ENCODE measurements around the gene MAD1L1.

The MAD1L1 gene

GRCh38 chr7:1911571-1911970 is 321.2 kb downstream of the MAD1L1 start:
- DNase-seq (ENCODE audit: low spot score), result no peak
- TF ChIP-seq, protein P1, sequence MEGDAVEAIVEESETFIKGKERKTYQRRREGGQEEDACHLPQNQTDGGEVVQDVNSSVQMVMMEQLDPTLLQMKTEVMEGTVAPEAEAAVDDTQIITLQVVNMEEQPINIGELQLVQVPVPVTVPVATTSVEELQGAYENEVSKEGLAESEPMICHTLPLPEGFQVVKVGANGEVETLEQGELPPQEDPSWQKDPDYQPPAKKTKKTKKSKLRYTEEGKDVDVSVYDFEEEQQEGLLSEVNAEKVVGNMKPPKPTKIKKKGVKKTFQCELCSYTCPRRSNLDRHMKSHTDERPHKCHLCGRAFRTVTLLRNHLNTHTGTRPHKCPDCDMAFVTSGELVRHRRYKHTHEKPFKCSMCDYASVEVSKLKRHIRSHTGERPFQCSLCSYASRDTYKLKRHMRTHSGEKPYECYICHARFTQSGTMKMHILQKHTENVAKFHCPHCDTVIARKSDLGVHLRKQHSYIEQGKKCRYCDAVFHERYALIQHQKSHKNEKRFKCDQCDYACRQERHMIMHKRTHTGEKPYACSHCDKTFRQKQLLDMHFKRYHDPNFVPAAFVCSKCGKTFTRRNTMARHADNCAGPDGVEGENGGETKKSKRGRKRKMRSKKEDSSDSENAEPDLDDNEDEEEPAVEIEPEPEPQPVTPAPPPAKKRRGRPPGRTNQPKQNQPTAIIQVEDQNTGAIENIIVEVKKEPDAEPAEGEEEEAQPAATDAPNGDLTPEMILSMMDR (conservative IDR thresholded peaks at IDR 0.05; ENCODE audit: low read depth), result no peak
- POLR2A ChIA-PET (ENCODE audit: low non-redundant PET), result no interaction called here
- CTCF ChIA-PET, result no interaction called here
- no peak overlapping the region for H3K27ac ChIP-seq

DNA sequence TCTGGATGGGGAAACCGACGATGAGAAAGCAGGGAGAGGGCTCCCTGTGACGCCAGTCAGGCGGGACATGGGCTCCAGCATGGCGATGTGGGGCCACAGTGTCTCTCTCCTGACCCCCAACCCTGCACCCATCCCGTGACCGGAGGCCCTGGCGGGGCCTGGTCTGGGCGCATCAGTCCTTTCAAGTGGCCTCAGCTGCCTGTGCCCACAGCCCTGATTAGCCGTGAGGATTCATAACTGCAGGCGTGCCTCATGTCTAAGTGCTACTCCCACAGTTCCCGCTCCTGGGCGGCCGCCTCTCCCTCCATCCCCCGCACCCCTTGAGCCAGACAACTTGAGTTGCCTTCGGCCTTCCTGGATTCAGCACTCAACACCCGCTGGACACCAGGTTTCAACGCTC is 321.9 kb downstream of the MAD1L1 start:
- no peak for DNase-seq (ENCODE audit: low spot score)
- H3K27ac ChIP-seq, result no peak overlapping the region
- CTCF ChIA-PET, result no interaction called here
- POLR2A ChIA-PET (ENCODE audit: low non-redundant PET), result no interaction called here
- TF ChIP-seq, protein P1 (conservative IDR thresholded peaks at IDR 0.05; ENCODE audit: low read depth), result no peak

DNA sequence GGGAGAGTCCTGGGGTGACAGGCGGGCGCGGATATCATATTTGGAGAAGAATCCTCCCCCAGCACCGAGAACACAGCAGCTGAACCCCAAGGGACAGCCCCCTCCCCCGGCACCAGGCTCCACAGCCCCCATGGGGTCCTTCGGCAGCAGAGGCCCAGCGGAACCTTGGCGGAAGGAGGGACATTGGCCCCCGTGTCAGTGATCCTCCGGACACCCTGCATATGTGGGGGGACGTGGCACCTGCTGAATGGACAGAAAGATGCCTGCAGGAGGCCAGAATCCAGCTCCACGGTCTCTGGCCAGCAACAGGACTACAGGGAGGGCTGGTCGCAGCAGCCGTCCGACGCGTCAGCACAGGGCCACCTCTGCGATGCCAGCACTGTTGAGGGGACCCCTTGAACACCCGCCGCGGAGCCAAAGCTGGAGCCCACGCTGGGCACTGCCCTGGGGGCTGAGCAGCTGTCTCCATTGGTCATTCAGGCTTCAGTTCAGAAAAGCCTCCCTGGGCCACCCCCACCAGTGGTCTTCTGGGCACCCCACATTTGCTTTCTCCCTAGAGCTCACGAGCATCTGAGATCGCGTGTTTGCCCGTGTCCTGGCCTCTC is 322.6 kb downstream of the MAD1L1 start:
- DNase-seq (ENCODE audit: low spot score), result no peak
- no peak overlapping the region for H3K27ac ChIP-seq
- ChIA-PET CTCF (interaction anchor here (0.5 kb wide), 1 partner anchor 266 kb away, joined by 4 read pairs; no protein-coding TSS in a partner anchor), POLR2A (ENCODE audit: low non-redundant PET) (no interaction called here)
- TF ChIP-seq, protein P1 (conservative IDR thresholded peaks at IDR 0.05; ENCODE audit: low read depth), result no peak

DNA sequence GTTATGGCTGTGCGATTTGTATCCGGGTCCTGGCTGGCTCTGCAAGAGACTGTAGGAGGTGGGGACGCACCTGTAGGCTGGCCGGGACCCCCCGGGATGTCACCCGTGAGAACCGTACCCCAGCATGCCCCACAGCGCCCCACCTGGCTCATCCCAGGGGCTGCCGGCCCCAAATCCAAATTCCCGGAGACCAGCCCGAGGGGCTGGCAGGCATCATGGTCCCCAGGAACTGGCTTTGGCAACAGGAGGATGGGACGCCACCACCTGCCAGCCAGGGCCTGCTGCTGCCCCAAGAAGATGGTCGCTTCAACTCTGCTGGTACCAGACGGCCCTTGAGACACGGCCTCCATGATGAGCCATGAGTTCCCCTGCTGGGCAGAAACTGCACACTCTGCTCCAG is 323.3 kb downstream of the MAD1L1 start:
- ChIA-PET POLR2A (ENCODE audit: low non-redundant PET) (no interaction called here), CTCF (no interaction called here)
- no peak overlapping the region for H3K27ac ChIP-seq
- DNase-seq (ENCODE audit: low spot score), result no peak
- TF ChIP-seq, protein P1 (conservative IDR thresholded peaks at IDR 0.05; ENCODE audit: low read depth), result no peak

DNA sequence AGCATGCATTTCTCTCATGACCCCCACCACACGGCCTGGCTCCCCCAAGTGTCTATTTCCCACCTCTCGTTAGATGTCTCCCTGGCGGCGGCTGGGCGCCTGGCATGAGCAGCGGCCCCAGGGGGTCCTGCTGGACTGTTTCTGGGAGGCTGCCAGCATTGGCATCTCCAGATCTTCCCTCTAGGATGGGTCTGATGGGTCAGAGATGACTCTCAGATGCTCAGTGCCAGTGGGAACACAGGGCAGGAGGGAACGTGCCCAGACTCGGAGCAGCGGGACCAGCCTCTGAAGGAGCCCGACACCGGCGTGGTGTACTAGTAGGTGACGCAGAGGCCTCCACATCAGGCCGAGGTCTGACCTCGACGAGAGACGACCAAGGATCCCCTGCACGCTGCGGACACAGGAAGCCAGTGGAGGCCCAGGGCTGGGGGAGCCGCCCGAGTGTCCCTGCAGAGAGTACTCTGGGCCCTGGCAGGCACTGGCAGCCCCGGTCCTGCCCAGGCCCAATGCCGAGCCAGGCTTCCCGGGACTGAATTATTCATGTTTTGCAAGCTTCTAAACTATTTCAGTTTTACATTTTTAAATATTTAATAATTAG is 323.8 kb downstream of the MAD1L1 start:
- CTCF ChIA-PET, result no interaction called here

DNA sequence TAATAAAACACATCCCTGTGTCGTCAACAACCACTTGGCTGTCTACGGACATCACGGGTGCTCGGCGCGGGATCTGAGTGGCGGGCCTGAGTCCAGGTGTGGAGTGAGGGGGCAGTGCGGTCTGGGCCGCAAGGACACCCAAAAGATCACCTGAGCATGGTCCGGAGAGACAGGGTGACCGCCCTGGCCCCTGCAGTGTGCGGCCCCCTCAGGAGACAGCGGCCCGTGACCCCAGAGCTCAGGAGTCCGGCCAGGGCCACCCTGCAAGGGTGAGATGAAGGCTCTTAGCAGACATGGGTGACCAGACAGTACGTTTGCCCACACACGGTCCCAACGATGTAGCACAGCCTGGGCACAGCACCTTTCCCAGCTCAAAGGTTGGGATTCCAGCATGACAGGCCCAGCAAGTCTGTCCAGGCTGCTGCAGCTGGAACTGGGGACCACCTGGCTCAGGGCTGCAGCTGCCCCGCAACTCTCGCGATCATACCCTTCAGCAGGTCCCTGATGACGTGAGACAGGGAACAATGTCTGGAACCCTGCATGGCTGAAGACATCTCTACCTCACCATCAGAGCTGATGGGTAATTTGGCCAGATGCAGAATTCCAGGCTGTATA is 324.9 kb downstream of the MAD1L1 start:
- CTCF ChIA-PET, result no interaction called here

More for the DNA sequence above, 323.8 kb downstream of the MAD1L1 start:
- H3K27ac ChIP-seq, result no peak overlapping the region
- POLR2A ChIA-PET (ENCODE audit: low non-redundant PET), result no interaction called here
- TF ChIP-seq, protein P1 (conservative IDR thresholded peaks at IDR 0.05; ENCODE audit: low read depth), result no peak
- DNase-seq (ENCODE audit: low spot score), result no peak

More for the DNA sequence above, 324.9 kb downstream of the MAD1L1 start:
- TF ChIP-seq, protein P1 (conservative IDR thresholded peaks at IDR 0.05; ENCODE audit: low read depth), result no peak
- no peak overlapping the region for H3K27ac ChIP-seq
- POLR2A ChIA-PET (ENCODE audit: low non-redundant PET), result no interaction called here
- no peak for DNase-seq (ENCODE audit: low spot score)

Data from RWPE1 (cell line).